Gastrocnemius medialis (tissue), 4 donors: ENCODE results near the gene BCL2L1.

ENCODE experiments used
- POLR2A ChIP-seq, 2 donors: fragments of 450-650 bp; IDR thresholded peaks; one replicate each; pipeline ENCODE4 v1.6.1; 2017; ENCODE audit warnings: antibody characterized with exemption in 2 of 2, mild to moderate bottlenecking in 2 of 2, moderate library complexity in 2 of 2
- TF ChIP-seq, protein P1 (sequence below), 5 experiments: fragments of 450-650 bp in 3 of 5; fragments of 200-600 bp in 2 of 5; sonication (generic) in 2 of 5; IDR thresholded peaks in 4 of 5; conservative IDR thresholded peaks in 1 of 5; 1 replicate in 4 of 5; 2 replicates in 1 of 5; pipeline ENCODE4 v1.5.1; 2016 to 2019; ENCODE audit warnings: antibody characterized with exemption in 5 of 5, mild to moderate bottlenecking in 3 of 5, moderate library complexity in 3 of 5

DNA sequence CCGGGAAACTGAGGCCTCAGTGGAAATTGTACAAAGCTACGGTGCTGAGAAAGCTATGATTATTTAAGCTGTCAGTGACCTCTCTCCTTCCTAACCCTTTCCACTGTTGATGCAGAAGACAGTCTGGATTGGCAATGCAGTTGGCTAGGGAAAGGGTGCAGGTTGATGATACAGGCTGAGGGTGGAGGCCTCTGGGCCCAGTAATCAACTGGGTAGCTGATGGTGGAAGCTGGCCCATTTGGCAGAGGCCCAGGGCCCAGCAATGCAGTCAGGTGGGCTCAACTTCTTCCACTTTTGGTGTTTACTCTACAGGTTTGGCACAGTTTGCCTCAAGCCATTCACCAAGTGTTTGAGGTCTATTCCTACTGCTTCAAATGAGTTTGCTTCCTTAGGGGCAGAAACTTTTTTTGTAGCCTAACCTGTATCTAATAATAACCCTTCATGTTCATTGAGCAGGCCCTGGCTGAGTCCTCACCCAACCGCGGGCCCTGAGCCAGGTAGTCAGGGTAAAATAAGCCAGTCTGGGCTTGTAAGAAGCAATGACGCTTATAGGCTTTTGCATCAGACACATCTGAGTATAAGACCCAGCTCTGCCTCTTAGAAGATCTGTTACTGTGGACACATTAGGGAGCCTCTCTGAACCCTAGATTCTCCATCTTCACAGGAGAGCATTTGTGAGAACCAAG, 12.1 kb downstream of the BCL2L1 start:
- TF ChIP-seq, protein P1, sequence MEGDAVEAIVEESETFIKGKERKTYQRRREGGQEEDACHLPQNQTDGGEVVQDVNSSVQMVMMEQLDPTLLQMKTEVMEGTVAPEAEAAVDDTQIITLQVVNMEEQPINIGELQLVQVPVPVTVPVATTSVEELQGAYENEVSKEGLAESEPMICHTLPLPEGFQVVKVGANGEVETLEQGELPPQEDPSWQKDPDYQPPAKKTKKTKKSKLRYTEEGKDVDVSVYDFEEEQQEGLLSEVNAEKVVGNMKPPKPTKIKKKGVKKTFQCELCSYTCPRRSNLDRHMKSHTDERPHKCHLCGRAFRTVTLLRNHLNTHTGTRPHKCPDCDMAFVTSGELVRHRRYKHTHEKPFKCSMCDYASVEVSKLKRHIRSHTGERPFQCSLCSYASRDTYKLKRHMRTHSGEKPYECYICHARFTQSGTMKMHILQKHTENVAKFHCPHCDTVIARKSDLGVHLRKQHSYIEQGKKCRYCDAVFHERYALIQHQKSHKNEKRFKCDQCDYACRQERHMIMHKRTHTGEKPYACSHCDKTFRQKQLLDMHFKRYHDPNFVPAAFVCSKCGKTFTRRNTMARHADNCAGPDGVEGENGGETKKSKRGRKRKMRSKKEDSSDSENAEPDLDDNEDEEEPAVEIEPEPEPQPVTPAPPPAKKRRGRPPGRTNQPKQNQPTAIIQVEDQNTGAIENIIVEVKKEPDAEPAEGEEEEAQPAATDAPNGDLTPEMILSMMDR (IDR thresholded peaks at IDR 0.05 in 4 of 5, conservative IDR thresholded peaks at IDR 0.05 in 1 of 5) = no peak
- TF ChIP-seq POLR2A (IDR thresholded peaks at IDR 0.05) = peak; percentile 69 to 87
